Body of pancreas (tissue), 4 donors: ENCODE results near the gene FNDC3B. TPM values are rescaled to one million over a fixed set of nuclear protein-coding genes. Genes with fewer than 3 reads are reported as not detected.

ENCODE experiments used
- ATAC-seq: fragments of 150-250 bp; one replicate; pipeline ENCODE4 v1.9.1; 2016
- DNase-seq, 4 donors: peaks; one replicate each; pipeline ENCODE4 v3.0.0-alpha.2; 2019
- H3K27ac ChIP-seq, 4 donors: fragments of 200-600 bp; sonication (generic); 1 replicate in 3 of 4; 2 replicates in 1 of 4; pipeline versions ENCODE4 v1.5.1 to v1.6.1; 2016 to 2019; ENCODE audit warnings: mild to moderate bottlenecking in 1 of 4, mixed read lengths in 1 of 4, moderate library complexity in 1 of 4
- H3K27me3 ChIP-seq, 2 donors: fragments of 200-600 bp; sonication (generic); one replicate each; pipeline ENCODE4 v1.6.0; 2016; ENCODE audit warnings: mild to moderate bottlenecking in 1 of 2
- H3K36me3 ChIP-seq, 2 donors: fragments of 200-600 bp; sonication (generic); replicated peaks in 1 of 2; 2 replicates each; pipeline ENCODE4 v1.5.1; 2016; ENCODE audit warnings: low read depth in 2 of 2; ENCODE audit not compliant: insufficient read depth in 1 of 2
- H3K4me1 ChIP-seq: fragments of 200-600 bp; sonication (generic); one replicate; pipeline ENCODE4 v1.6.0; 2016
- H3K4me3 ChIP-seq, 2 donors: fragments of 200-600 bp; sonication (generic); 1 replicate in 1 of 2; 2 replicates in 1 of 2; pipeline ENCODE4 v1.5.1; 2016 to 2019
- H3K9me3 ChIP-seq, 3 donors: fragments of 200-600 bp; sonication (generic); 1 replicate in 2 of 3; 2 replicates in 1 of 3; pipeline ENCODE4 v1.5.1; 2016
- POLR2A ChIP-seq, 3 donors: fragments of 450-650 bp; IDR thresholded peaks; one replicate each; pipeline ENCODE4 v1.6.1; 2016; ENCODE audit warnings: antibody characterized with exemption in 3 of 3, mild to moderate bottlenecking in 2 of 3
- WGBS, 2 donors: methylation state at CpG; one replicate each; pipeline ENCODE4 v1.1.5; 2017; 5-methylcytosine and 5-hydroxymethylcytosine counted together
- intact Hi-C: fragments of 100-400 bp; cut with DNase I; formaldehyde crosslinking; loops from one replicate; pipeline ENCODE4 v1.15.1; 2023
- total RNA-seq, 2 donors: library from RNA; depleted of rRNA; stranded (reverse); fragments of >200 nt; gene quantifications; one replicate each; pipeline ENCODE4 v1.1.0, GENCODE V29; 2016
- TF ChIP-seq, protein P1 (sequence below), 7 experiments: fragments of 450-650 bp in 4 of 7; fragments of 200-600 bp in 3 of 7; sonication (generic) in 3 of 7; IDR thresholded peaks; one replicate each; pipeline ENCODE4 v1.5.1; 2016 to 2019; ENCODE audit warnings: antibody characterized with exemption in 7 of 7

The FNDC3B gene
- total RNA-seq, 2 donors from 2014 or later: 64.3 to 86.0 TPM

DNA sequence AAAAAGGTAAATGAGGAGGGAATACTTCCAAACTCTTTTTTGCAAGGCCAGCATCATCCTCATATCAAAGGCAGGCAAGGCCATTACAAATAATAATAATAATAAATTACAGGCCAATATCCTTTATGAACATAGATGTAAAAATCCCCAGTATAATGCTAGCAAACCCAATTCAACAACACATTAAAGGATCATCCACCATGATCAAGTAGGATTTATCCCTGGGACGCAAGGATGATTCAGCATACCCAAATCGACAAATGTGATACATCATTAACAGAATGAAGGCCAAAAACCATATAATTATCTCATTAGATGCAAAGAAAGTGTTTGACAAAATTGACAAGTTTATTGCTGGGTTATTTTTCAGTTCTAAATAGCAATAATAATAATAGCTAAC is 355.3 kb downstream of the FNDC3B start:
- Histone ChIP-seq H3K36me3 (no peaks in the 10 kb centered on the region), H3K27me3 (no peaks in the 10 kb centered on the region), H3K4me1 (no peaks in the 10 kb centered on the region), H3K4me3 (no peak overlapping the region), H3K27ac (no peak overlapping the region), H3K9me3 (no peaks in the 10 kb centered on the region)
- TF ChIP-seq POLR2A (IDR thresholded peaks at IDR 0.05): no peak
- TF ChIP-seq, protein P1, sequence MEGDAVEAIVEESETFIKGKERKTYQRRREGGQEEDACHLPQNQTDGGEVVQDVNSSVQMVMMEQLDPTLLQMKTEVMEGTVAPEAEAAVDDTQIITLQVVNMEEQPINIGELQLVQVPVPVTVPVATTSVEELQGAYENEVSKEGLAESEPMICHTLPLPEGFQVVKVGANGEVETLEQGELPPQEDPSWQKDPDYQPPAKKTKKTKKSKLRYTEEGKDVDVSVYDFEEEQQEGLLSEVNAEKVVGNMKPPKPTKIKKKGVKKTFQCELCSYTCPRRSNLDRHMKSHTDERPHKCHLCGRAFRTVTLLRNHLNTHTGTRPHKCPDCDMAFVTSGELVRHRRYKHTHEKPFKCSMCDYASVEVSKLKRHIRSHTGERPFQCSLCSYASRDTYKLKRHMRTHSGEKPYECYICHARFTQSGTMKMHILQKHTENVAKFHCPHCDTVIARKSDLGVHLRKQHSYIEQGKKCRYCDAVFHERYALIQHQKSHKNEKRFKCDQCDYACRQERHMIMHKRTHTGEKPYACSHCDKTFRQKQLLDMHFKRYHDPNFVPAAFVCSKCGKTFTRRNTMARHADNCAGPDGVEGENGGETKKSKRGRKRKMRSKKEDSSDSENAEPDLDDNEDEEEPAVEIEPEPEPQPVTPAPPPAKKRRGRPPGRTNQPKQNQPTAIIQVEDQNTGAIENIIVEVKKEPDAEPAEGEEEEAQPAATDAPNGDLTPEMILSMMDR (IDR thresholded peaks at IDR 0.05): no peak
- intact Hi-C loops: no loop called here
- no peak for DNase-seq
- ATAC-seq: no peak
- WGBS, 2 donors: 98% methylated on average over 2 of the region's 2 CpGs

- intact Hi-C loops: no loop called here
- H3K27ac ChIP-seq: no peak overlapping the region
- TF ChIP-seq, protein P1 (IDR thresholded peaks at IDR 0.05): no peak
- no peaks in the 10 kb centered on the region for H3K4me1 ChIP-seq
- 77 to 86% methylated on average over 7 of the region's 7 CpGs for WGBS, 2 donors
- H3K4me3 ChIP-seq: no peak overlapping the region
- ATAC-seq: no peak
- no peaks in the 10 kb centered on the region for H3K36me3 ChIP-seq
- no peaks in the 10 kb centered on the region for H3K9me3 ChIP-seq
- no peaks in the 10 kb centered on the region for H3K27me3 ChIP-seq
- no peak for DNase-seq
These were observed 357.0 kb downstream of the FNDC3B start for GRCh38 chr3:172396400-172396799.

GRCh38 chr3:172397716-172398405 is 358.5 kb downstream of the FNDC3B start:
- H3K36me3 ChIP-seq: no peaks in the 10 kb centered on the region
- ATAC-seq: no peak
- TF ChIP-seq POLR2A (IDR thresholded peaks at IDR 0.05): no peak
- TF ChIP-seq, protein P1 (IDR thresholded peaks at IDR 0.05): no peak
- intact Hi-C loops: no loop called here
- no peaks in the 10 kb centered on the region for H3K4me1 ChIP-seq
- H3K27ac ChIP-seq: no peak overlapping the region
- no peak for DNase-seq
- H3K9me3 ChIP-seq: no peaks in the 10 kb centered on the region
- no peaks in the 10 kb centered on the region for H3K27me3 ChIP-seq
- no peak overlapping the region for H3K4me3 ChIP-seq
- WGBS, 2 donors: 28 to 39% methylated on average over 1 of the region's 1 CpG

DNA sequence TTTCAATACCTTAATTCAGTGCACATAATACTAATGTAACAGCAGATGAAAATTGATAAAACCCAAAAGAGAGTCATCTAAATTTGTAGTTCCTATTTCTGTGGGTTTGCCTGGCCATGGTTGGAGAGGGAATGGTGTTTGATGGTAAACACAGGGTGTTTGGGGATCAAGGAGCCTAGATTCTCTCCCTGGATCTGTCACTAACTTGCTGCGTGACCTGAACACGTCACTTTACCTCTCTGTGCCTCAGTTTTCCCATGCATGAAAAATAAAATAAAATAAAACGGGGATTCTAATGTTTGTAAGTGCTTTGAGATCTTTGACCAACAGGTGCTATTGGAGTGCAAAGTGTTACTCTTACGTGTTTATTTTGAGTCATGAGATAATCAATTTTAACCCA is 359.1 kb downstream of the FNDC3B start:
- no peaks in the 10 kb centered on the region for H3K36me3 ChIP-seq
- 89% methylated on average over 4 of the region's 4 CpGs for WGBS, 2 donors
- no peak for DNase-seq
- intact Hi-C loops: no loop called here
- no peak overlapping the region for H3K27ac ChIP-seq
- H3K4me3 ChIP-seq: no peak overlapping the region
- ATAC-seq: no peak
- H3K27me3 ChIP-seq: no peaks in the 10 kb centered on the region
- no peaks in the 10 kb centered on the region for H3K9me3 ChIP-seq
- no peaks in the 10 kb centered on the region for H3K4me1 ChIP-seq
- TF ChIP-seq, protein P1 (IDR thresholded peaks at IDR 0.05): no peak
- TF ChIP-seq POLR2A (IDR thresholded peaks at IDR 0.05): no peak

DNA sequence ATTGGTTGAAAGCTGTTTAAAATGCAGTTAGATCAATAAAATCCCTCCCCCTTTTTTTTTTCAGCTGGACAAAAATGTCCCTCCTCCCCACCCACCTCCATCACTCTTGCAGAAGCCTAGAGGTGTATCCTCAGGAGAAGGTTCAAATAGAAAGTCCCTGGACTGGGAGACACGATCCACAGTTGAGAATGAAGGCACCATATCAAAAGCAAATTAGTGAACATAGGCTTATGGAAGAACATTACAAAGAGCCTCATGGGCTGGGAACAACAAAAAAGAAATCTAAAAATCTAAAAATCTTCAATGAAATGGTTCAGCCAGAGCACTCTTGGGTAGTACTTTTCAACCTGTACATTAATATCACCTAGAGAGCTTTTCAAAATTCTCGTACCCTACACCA is 362.7 kb downstream of the FNDC3B start:
- DNase-seq: no peak
- no peak overlapping the region for H3K27ac ChIP-seq
- H3K4me1 ChIP-seq: no peaks in the 10 kb centered on the region
- no peaks in the 10 kb centered on the region for H3K36me3 ChIP-seq
- H3K27me3 ChIP-seq: no peaks in the 10 kb centered on the region
- no peak for TF ChIP-seq POLR2A (IDR thresholded peaks at IDR 0.05)
- TF ChIP-seq, protein P1 (IDR thresholded peaks at IDR 0.05): no peak
- WGBS, 2 donors: 88 to 98% methylated on average over 2 of the region's 2 CpGs
- no peak overlapping the region for H3K4me3 ChIP-seq
- intact Hi-C loops: no loop called here
- no peaks in the 10 kb centered on the region for H3K9me3 ChIP-seq
- no peak for ATAC-seq
